HepG2 (cell line): Measurements from ENCODE around the gene CFAP61. TPM values are rescaled to one million over a fixed set of nuclear protein-coding genes. Genes with fewer than 3 reads are reported as not detected.
A peak's percentile ranks its signal among the peaks of the same experiment; 100 is the strongest.

Source experiments
- ERF ChIP-seq: IDR thresholded peaks from 2 replicates; pipeline ENCODE4 v1.6.1; 2018; ENCODE audit warnings: missing biosample characterization, missing genetic modification reagents
- GLI4 ChIP-seq: sonication (generic); formaldehyde crosslinking; IDR thresholded peaks from 2 replicates; pipeline ENCODE4 v1.5.1; 2020; ENCODE audit warnings: missing genetic modification reagents, mild to moderate bottlenecking, moderate library complexity, borderline replicate concordance
- MIXL1 ChIP-seq: IDR thresholded peaks from 2 replicates; pipeline ENCODE4 v1.6.1; 2016
- MTA1 ChIP-seq: sonication (generic); formaldehyde crosslinking; IDR thresholded peaks from 2 replicates; pipeline ENCODE4 v1.4.0; 2020; ENCODE audit warnings: missing genetic modification reagents, mild to moderate bottlenecking, borderline replicate concordance
- MXD3 ChIP-seq: IDR thresholded peaks from 2 replicates; pipeline ENCODE4 v1.6.1; 2016; ENCODE audit warnings: mild to moderate bottlenecking, missing biosample characterization, missing genetic modification reagents
- NAIF1 ChIP-seq: sonication (generic); formaldehyde crosslinking; IDR thresholded peaks from 2 replicates; pipeline ENCODE4 v1.5.0; 2020; ENCODE audit warnings: mild to moderate bottlenecking, missing genetic modification reagents, borderline replicate concordance
- PAXIP1 ChIP-seq: sonication (generic); formaldehyde crosslinking; conservative IDR thresholded peaks from 2 replicates; pipeline ENCODE4 v1.4.0; 2020; ENCODE audit warnings: mild to moderate bottlenecking, missing genetic modification reagents, moderate library complexity
- PRDM15 ChIP-seq: sonication (generic); formaldehyde crosslinking; IDR thresholded peaks from 2 replicates; pipeline ENCODE4 v1.4.0; 2020; ENCODE audit warnings: missing genetic modification reagents
- PRMT3 ChIP-seq: sonication (generic); formaldehyde crosslinking; IDR thresholded peaks from 2 replicates; pipeline ENCODE4 v1.8.1; 2022; ENCODE audit warnings: low read depth, mild to moderate bottlenecking, moderate library complexity, missing genetic modification reagents, borderline replicate concordance
- REPIN1 ChIP-seq: sonication (generic); formaldehyde crosslinking; IDR thresholded peaks from 2 replicates; pipeline ENCODE4 v1.8.0; 2022; ENCODE audit warnings: missing genetic modification reagents, low read depth, mild to moderate bottlenecking, borderline replicate concordance
- SNAI1 ChIP-seq: sonication (generic); formaldehyde crosslinking; IDR thresholded peaks from 2 replicates; pipeline ENCODE4 v1.5.0; 2020; ENCODE audit warnings: mild to moderate bottlenecking, missing genetic modification reagents, borderline replicate concordance
- SP1 ChIP-seq, 2 experiments: fragments of 450-650 bp in 1 of 2; sonication (generic) in 1 of 2; formaldehyde crosslinking in 1 of 2; IDR thresholded peaks; 2 replicates each; pipeline versions ENCODE4 v1.4.0 to v1.6.1; 2016 to 2020; ENCODE audit warnings: missing genetic modification reagents in 1 of 2
- YEATS2 ChIP-seq: sonication (generic); formaldehyde crosslinking; IDR thresholded peaks from 2 replicates; pipeline ENCODE4 v1.4.0; 2020; ENCODE audit warnings: missing genetic modification reagents, borderline replicate concordance
- ZNF205 ChIP-seq: IDR thresholded peaks from 2 replicates; pipeline ENCODE4 v1.6.1; 2018; ENCODE audit warnings: missing biosample characterization, missing genetic modification reagents
- ZNF280B ChIP-seq: sonication (generic); formaldehyde crosslinking; IDR thresholded peaks from 2 replicates; pipeline ENCODE4 v1.5.0; 2020; ENCODE audit warnings: missing genetic modification reagents, mild to moderate bottlenecking, borderline replicate concordance
- polyA plus RNA-seq, 8 experiments: library from polyadenylated mRNA; depleted of rRNA in 3 of 8; stranded (reverse) in 7 of 8; unstranded in 1 of 8; fragments of >200 nt; fragmentation: Illumina TruSeq in 4 of 8; extraction: Trizol in 4 of 8; gene quantifications; 2 replicates each; pipeline versions ENCODE4 v1.2.1 to v1.2.3, GENCODE V29; 2011 to 2016; ENCODE audit warnings: low read depth in 4 of 8, missing spikeins in 1 of 8, mixed read lengths in 1 of 8; ENCODE audit not compliant: insufficient read depth in 1 of 8
- total RNA-seq, 5 experiments: library from RNA; depleted of rRNA; stranded (reverse); fragments of >200 nt; fragmentation: Illumina TruSeq; extraction: Trizol; gene quantifications; 2 replicates each; pipeline ENCODE4 v1.2.3, GENCODE V29; 2016; ENCODE audit warnings: low read depth in 1 of 5

The CFAP61 gene
- total and polyA plus RNA-seq, 2 of the 13 experiments (the other 11 are each of a cell fraction or from before 2014, with no cell fraction given) = 0.27 TPM; not detected in 1

GRCh38 chr20:20399531-20400500 lies 347.5 kb downstream of the CFAP61 start (continued):
- TF ChIP-seq PAXIP1 (CRISPR knock-in tag) (peak; percentile 19; the same call in 1 of the 2 replicates), ZNF280B (CRISPR knock-in tag) (0 out of 2 replicates have a peak, but pooled peaks have one; percentile 51), PRDM15 (CRISPR knock-in tag) (no peak), MTA1 (CRISPR knock-in tag) (peak; percentile 40; the same call in 1 of the 2 replicates), SP1 (IDR thresholded peaks at IDR 0.05) (no peak), SP1 (CRISPR knock-in tag; IDR thresholded peaks at IDR 0.05) (no peak), YEATS2 (CRISPR knock-in tag) (no peak), NAIF1 (CRISPR knock-in tag) (no peak), SNAI1 (CRISPR knock-in tag) (no peak), GLI4 (CRISPR knock-in tag) (no peak), MXD3 (CRISPR knock-in tag) (no peak), PRMT3 (CRISPR knock-in tag) (no peak), ERF (no peak), ZNF205 (CRISPR knock-in tag) (0 out of 2 replicates have a peak, but pooled peaks have one; percentile 22), REPIN1 (CRISPR knock-in tag) (no peak), MIXL1 (CRISPR knock-in tag) (peak; percentile 77)
